OCI-LY1 (cell line): ENCODE measurements around the gene UHMK1.

Source experiments
- CTCF ChIP-seq: fragments of 200-600 bp; sonication (generic), shearing (Covaris generic); IDR thresholded peaks from 2 replicates; pipeline ENCODE4 v1.5.1; 2017; ENCODE audit warnings: mild to moderate bottlenecking, antibody characterized with exemption, low read length, moderate library complexity, mixed read lengths
- EZH2 ChIP-seq: fragments of 200-600 bp; sonication (generic), shearing (Covaris generic); IDR thresholded peaks from 2 replicates; pipeline ENCODE4 v1.8.0; 2017; ENCODE audit warnings: borderline replicate concordance, mixed run types, mild to moderate bottlenecking, antibody characterized with exemption, low read length, moderate library complexity, mixed read lengths

- TF ChIP-seq CTCF (no peak), EZH2 (no peak)
These were observed 22.0 kb upstream of the UHMK1 start for GRCh38 chr1:162475539-162476185.
